ENCODE results near the gene WFDC1. TPM values are rescaled to one million over a fixed set of nuclear protein-coding genes. Genes with fewer than 3 reads are reported as not detected.

Gene WFDC1
- polyA plus RNA-seq, 1 donor, result 1.8 TPM

GRCh38 chr16:84351630-84352029 is 57.0 kb downstream of the WFDC1 start:
- DNase-seq (ENCODE audit: low read depth), result no peak

- no peak for DNase-seq (ENCODE audit: low read depth)
Measured at GRCh38 chr16:84354306-84354705, 59.6 kb downstream of the WFDC1 start.

DNA sequence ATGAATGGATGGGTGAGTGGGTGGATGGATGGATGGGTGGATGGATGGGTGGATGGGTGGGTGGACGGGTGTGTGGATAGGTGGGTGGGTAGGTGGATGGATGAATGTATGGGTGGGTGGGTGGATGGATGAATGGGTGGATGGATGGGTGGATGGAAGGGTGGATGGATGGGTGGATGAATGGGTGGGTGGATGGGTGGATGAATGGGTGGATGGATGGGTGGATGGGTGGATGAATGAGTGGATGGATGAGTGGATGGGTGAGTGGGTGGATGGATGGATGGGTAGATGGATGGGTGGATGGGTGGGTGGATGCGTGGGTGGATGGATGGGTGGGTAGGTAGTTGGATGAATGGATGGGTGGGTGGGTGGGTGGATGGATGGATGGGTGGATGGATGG is 60.5 kb downstream of the WFDC1 start:
- DNase-seq (ENCODE audit: low read depth), result no peak

DNA sequence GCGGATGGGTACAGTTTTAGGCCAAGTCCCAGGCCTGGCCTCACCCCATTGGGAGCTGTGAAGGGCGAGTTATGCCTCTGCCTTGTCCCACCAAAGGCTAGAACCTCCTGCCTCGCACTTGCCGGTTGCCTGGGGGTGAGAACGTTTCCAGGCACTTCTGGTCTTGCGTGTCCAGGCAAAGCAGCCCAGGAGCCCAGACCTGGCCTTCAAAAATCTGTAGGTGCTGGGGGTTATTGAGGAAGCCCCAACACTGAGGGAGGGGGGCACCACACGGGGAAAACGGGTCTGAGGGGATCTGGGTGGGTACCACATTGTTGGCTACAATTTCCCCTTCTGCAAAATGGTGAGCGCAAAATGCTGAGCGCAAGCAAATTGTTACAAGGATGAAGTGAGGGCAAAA is 61.5 kb downstream of the WFDC1 start:
- no peak for DNase-seq (ENCODE audit: low read depth)

- DNase-seq (ENCODE audit: low read depth), result no peak
Measured at GRCh38 chr16:84356591-84357116, 62.0 kb downstream of the WFDC1 start.

DNA sequence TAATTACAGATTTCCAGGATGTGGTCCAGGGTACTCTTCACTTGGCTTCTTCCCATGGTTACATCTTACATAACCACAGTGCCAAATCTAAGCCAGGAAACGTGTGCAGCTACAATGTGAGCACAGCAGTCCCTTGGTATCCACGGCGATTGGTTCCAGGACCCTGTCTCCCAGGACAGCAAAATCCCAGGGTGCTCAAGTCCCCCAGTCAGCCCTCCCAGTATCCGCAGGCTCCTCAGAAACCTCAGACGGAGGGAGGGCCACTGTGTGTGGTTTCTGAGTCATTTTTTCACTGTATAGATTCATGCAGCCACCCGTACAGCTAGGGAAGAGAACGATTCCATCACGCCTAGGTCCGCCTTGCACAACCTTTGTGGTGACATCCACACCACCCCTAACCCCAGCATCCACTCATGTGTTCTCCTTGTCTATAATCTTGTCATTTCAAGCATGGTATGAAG is 62.5 kb downstream of the WFDC1 start:
- no peak for DNase-seq (ENCODE audit: low read depth)

- DNase-seq (ENCODE audit: low read depth), result no peak
Measured at GRCh38 chr16:84358601-84359295, 64.1 kb downstream of the WFDC1 start.

DNA sequence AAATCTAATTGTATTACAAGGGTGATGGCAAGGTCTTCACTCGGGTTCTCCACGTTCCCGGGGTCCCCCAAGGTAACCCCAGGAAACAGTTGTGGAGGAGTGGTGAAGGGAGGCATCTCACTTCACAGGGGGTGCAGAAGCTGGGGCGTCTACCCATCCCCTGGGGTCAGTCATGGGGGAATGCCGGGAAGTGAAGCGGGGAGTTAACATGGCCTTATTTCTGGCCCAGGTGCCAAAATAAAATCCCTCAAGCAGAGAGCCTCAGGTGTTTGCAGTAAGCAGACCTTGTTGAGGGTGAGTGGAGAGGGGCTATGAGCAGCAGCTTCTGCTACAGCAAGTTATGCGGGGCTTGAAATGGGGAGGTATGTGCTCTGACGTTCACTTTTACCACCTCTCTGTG is 64.6 kb downstream of the WFDC1 start:
- DNase-seq (ENCODE audit: low read depth), result no peak

- DNase-seq (ENCODE audit: low read depth), result no peak
Measured at GRCh38 chr16:84360170-84360569, 65.5 kb downstream of the WFDC1 start.

DNA sequence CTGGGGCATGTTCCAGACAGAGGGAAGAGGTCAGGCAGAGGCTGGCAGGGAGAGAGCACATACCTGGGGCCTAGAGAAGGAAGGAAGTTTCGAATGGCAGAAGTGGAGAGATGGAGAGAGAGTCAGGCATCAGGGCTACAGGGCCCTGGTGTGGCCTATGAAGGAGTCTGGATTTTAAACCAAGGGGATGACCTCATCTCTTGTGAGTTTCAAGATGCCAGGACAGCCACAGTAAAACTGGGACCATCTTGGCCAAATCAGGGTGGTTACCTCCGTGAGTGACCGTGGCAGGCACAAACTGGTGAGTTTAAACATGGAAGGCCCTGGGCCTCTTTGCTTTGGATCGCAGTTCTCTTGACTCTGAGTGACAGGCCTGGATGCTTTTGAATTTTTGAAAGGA is 66.1 kb downstream of the WFDC1 start:
- no peak for DNase-seq (ENCODE audit: low read depth)

- DNase-seq (ENCODE audit: low read depth), result no peak
Measured at GRCh38 chr16:84361546-84361945, 66.9 kb downstream of the WFDC1 start.

GRCh38 chr16:84362471-84362941 is 67.8 kb downstream of the WFDC1 start:
- DNase-seq (ENCODE audit: low read depth), result no peak

- no peak for DNase-seq (ENCODE audit: low read depth)
Measured at GRCh38 chr16:84366208-84366607, 71.5 kb downstream of the WFDC1 start.

DNA sequence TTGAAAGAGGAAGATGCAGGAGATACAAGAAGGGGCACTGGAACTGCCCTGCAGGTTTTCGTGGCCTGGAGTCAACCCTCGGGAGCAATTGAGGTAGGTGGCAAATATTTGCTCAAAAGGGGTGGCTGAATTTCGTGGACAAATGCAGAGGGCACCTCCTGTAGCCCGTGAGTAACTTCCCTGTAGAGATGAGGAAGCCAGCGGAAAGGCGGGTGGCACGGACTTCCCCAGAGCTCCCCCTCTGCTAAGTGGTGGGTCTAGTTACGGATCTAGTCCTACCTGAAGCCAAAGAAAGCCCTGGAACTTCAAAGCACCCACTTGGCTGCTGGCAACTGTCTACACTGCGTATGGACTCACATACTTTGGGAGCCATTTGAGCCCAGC is 72.6 kb downstream of the WFDC1 start:
- no peak for DNase-seq (ENCODE audit: low read depth)

- DNase-seq (ENCODE audit: low read depth), result no peak
Measured at GRCh38 chr16:84367750-84368307, 73.2 kb downstream of the WFDC1 start.

GRCh38 chr16:84368308-84368996 is 73.8 kb downstream of the WFDC1 start, which contains the start of gene ATP2C2:
TSS of gene ATP2C2 (plus strand) at chr16:84368538. CDS start at chr16:84368616, 78 bp downstream.
- DNase-seq (ENCODE audit: low read depth), result no peak

GRCh38 chr16:84369105-84369504 is 74.4 kb downstream of the WFDC1 start:
- no peak for DNase-seq (ENCODE audit: low read depth)

GRCh38 chr16:84369938-84370627 is 75.4 kb downstream of the WFDC1 start:
- no peak for DNase-seq (ENCODE audit: low read depth)

DNA sequence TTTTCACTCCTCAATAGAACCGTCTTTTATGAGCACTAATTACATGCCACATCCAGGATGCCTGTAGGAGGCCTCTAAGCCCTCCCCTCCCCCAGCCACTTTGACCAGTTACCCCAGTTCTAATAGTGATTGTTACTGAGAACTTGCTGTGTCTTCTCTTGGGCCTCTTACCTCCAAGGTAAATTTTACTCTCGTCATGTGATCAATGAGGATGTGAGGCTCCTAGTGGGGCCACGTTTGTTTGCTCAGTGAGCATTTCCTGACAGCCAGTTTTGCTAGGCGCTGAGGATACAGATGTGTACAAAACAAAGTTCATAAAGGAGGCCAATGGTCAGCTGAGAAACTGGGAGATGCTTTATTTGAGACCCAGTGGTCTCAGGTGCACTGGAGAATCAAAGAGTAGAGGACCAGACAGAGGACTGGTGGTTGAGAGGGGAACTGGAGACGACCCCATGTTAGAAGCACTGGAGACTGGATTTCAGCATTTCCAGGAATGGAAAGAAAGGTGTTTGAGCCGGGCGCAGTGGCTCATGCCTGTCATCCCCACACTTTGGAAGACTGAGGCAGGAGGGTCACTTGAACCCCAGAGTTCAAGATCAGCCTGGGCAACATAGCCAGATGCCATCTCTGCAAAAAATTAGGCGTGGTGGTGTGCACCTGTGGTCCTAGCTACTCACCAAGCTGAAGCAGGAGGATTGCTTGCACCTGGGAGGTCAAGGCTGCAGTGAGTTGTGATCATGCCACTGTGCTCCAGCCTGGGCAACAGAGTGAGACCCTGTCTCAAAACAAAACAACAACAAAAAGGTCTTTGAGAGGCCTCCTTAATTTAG is 76.3 kb downstream of the WFDC1 start:
- no peak for DNase-seq (ENCODE audit: low read depth)

DNA sequence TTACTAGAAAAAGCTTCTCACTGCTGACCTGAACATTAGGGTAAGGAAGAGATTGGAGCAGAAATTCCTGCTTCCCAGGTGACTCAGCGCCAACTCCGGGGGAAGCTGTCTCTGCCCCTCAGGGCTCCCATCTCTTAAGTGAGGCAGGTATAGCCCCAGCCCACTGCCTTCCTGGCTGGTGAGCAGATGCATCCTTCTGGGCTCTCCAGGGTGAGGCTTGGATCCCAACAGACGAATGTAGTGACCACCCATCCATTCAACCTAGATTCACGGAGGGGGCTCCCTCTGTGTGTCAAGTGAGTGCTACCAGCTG is 76.8 kb downstream of the WFDC1 start:
- no peak for DNase-seq (ENCODE audit: low read depth)

DNA sequence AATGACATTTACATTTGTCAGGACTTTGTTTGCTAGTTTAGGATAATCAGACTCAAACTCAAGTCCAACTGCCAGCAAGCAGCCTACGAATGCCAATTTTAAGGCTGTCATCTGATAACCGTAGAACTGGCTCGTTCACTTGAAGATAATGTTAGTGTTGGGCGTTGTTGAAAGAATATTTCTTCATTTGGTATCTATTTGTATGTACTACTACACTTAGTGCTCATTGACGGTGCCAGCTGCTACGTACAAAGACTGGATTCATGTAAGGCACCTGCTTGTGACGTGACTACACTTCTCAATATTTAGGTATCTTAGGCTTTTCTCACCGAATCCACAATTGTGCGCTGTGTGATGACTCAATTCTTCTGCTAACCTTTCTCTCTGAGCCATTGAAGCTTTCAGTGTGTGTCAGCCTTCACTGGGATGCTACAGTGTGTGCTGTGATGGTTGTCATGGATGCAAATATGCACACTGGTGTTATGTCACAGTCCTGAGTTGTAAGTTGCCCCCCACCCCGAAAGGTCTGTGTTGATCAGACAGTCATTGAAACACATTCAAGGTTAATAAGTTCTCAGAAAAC is 79.3 kb downstream of the WFDC1 start:
- DNase-seq (ENCODE audit: low read depth), result no peak

Measured in forelimb muscle (tissue), 1 donor.